MG63 (cell line): Measurements from ENCODE around the gene UCHL1. TPM values are rescaled to one million over a fixed set of nuclear protein-coding genes. Genes with fewer than 3 reads are reported as not detected.
"Not testable (repeated sequence)": the region's sequence is repeated elsewhere in the genome, so short reads cannot be mapped to it uniquely, and the experiment has no call there.

Source experiments
- DNase-seq: peaks from one replicate; pipeline ENCODE4 v3.0.0-alpha.2; 2020
- H3K27me3 ChIP-seq: fragments of 250-450 bp; sonication (Bioruptor Pico); 2 replicates; pipeline ENCODE4 v1.5.1; 2020; ENCODE audit warnings: mild to moderate bottlenecking, moderate library complexity
- H3K36me3 ChIP-seq: fragments of 250-450 bp; sonication (Bioruptor Pico); 2 replicates; pipeline ENCODE4 v1.5.1; 2020; ENCODE audit warnings: mild to moderate bottlenecking, moderate library complexity
- H3K4me3 ChIP-seq: fragments of 250-450 bp; sonication (Bioruptor Pico); 2 replicates; pipeline ENCODE4 v1.5.1; 2020; ENCODE audit warnings: mild to moderate bottlenecking, moderate library complexity
- H3K9me3 ChIP-seq: fragments of 250-450 bp; sonication (Bioruptor Pico); 2 replicates; pipeline ENCODE4 v1.5.1; 2020; ENCODE audit warnings: mild to moderate bottlenecking, moderate library complexity
- total RNA-seq: library from RNA; depleted of rRNA; stranded (reverse); fragments of >200 nt; shearing (Covaris generic); gene quantifications from 2 replicates; pipeline ENCODE4 v1.2.3, GENCODE V29; 2014; ENCODE audit warnings: low replicate concordance

Gene UCHL1
- total RNA-seq, 1 experiment from 2014 or later: 296 TPM

DNA sequence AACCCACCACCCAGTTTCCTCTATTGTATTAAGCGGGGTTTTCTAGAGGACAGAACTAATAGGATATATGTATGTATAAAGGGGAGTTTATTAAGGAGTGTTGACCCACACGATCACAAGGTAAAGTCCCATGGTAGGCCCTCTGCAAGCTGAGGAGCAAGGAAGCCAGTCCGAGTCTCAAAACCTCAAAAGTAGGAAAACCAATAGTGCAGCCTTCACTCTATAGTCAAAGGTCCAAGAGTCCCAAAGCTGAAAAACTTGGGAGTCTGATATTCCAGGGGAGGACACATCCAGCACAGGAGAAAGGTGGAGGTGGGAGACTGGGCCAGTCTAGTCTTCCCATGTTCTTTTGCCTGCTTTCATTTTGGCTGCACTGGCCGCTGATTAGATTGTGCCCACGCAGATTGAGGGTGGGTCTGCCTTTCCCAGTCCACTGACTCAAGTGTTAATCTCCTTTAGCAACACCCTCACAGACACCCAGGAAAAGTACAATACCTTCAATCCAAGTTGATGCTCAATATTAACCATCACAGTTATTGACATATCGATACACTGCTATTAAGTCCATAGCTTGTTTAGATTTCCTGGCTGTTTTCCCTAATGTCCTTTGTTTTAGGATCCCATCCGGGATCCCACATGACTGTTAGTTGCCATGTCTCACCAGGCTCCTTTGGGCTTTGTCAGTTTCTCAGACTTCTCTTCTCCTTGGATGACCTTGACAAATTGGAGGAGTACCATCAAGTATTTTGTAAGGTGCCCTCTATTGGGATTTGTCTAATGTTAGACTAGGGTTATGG is 12.2 kb downstream of the UCHL1 start:
- DNase-seq: no peak
- Histone ChIP-seq H3K4me3 (no peak overlapping the region), H3K36me3 (no peaks in the 10 kb centered on the region), H3K9me3 (no peaks in the 10 kb centered on the region), H3K27me3 (no peaks in the 10 kb centered on the region)

DNA sequence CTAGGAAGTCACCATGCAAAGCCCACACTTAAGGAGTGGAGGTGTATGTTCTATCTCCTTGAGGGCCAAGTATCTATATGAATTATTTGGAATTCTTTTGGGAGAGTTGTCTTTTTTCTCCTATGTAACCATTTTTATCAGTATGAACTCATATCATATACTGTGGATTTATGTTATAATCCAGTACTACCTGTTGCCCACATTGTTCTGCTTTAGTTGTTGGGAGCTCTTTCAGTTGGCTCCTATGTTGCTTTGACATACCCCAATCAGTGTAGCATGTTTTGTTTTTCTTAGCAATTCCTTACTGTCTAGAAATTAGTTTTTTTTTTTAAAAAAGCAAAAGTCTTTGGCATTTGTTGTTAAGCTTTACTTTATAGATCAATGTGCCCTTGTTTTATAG is 13.0 kb downstream of the UCHL1 start:
- no peaks in the 10 kb centered on the region for H3K36me3 ChIP-seq
- no peaks in the 10 kb centered on the region for H3K27me3 ChIP-seq
- DNase-seq: no peak
- no peak overlapping the region for H3K4me3 ChIP-seq
- H3K9me3 ChIP-seq: no peaks in the 10 kb centered on the region

DNA sequence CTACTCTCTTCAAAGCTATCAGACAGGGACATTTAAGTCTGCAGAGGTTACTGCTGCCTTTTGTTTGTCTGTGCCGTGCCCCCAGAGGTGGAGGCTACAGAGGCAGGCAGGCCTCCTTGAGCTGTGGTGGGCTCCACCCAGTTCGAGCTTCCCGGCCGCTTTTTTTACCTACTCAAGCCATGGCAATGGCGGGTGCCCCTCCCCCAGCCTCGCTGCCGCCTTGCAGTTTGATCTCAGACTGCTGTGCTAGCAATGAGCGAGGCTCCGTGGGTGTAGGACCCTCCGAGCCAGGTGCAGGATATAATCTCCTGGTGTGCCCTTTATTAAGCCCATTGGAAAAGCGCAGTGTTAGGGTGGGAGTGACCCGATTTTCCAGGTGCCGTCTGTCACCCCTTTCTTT is 19.2 kb downstream of the UCHL1 start:
- H3K27me3 ChIP-seq, H3K4me3 ChIP-seq, DNase-seq, H3K9me3 ChIP-seq, H3K36me3 ChIP-seq: not testable (repeated sequence)

DNA sequence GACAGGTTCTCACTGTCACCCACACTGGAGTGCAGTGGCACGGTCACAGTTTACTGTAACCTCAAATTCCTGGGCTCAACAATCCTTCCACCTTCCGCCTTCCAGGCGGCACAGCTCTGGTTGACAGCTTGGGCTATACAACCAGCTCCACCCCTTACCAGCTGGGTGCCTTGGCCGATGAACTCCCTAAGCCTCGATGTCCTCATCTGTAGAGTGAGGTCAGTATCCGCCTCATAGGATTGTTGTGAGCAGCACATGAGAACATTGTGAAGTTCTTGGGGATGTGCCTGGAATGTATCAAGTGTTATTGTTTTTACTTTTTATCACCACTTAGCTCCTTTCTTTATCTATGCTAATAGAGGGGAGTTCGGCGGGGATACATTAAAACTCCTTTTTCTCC is 23.3 kb downstream of the UCHL1 start:
- H3K9me3 ChIP-seq: no peaks in the 10 kb centered on the region
- H3K4me3 ChIP-seq: no peak overlapping the region
- H3K27me3 ChIP-seq: no peaks in the 10 kb centered on the region
- no peaks in the 10 kb centered on the region for H3K36me3 ChIP-seq
- DNase-seq: no peak

DNA sequence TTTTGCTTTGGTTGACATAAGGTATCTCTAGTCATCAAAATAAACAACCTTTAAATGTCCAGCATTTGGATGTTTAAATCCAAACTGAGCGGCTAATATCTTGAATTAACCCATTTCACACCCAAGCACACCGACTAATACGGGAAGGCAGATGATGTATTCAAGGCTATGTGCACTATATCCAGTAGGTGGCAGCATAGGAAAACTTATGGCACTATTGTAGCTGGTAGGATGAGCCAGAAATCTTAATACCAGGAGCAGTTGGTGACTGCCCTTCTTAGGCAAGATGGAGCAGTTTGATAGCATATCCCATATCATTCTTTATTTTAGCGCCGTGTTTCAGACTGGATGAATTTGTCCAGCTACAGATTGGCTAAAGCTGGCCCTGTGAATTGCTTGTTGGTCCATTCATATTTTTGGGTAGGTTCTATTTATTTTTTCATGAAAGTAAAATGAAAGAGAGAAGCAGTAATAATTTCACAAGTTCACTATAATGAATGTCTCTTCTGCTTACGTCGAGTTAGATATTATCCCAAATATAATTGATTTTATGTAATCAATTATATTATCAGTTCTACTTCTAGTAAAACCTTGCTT is 24.4 kb downstream of the UCHL1 start:
- H3K4me3 ChIP-seq: no peak overlapping the region
- H3K36me3 ChIP-seq: no peaks in the 10 kb centered on the region
- peak; percentile 11 for DNase-seq
- H3K9me3 ChIP-seq: no peaks in the 10 kb centered on the region
- H3K27me3 ChIP-seq: no peaks in the 10 kb centered on the region

DNA sequence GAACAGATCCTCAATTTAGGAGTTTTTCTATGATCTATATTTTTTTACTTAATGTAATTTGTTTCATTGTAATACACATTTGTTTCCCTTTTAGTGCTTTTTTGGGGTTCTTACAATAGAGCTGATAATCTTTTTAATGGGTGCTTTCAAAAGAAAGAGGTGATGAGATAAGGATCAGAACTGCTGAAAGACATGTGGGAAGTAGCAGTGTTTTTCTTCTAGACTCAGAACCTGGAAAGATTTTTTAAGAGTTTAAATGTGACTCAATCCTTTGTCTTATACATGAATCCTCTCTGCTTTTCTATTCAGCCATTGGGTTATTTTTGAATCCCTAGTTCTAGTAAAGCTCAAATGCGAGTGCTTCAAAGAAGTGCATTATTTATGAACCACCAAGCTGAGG is 25.6 kb downstream of the UCHL1 start:
- Histone ChIP-seq H3K36me3 (no peaks in the 10 kb centered on the region), H3K9me3 (no peaks in the 10 kb centered on the region), H3K4me3 (no peak overlapping the region), H3K27me3 (no peaks in the 10 kb centered on the region)
- DNase-seq: no peak

DNA sequence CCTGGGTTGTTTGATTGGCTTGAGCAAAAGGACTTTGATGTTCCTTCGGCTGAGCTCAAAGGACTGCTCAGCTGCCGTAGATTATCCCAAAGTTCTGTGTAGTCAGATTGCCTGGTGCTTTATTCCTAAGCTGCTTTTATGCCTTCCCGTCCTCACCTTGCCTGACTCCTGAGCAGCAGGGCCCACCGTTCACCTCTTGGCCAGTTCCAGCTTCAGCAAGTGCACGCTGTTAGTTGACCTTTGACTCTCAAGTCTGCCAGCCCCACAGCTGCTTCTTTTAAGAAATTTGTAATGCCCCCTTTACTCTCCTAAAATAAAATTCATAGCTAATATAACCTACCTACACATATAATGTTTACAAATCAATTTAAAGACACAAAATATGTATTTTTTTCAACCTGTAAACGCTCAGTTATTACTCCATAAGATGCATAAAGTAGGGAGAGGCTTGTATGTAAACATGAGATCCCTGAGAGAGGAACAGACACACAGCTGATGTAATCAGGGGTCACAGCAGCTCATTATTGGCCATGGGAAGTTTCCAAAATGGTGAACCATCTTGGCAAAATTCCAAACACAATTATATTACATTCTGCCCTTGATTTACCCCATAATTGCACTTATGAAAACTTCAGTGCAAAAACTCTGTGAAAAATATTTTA is 28.6 kb downstream of the UCHL1 start:
- Histone ChIP-seq H3K36me3 (no peaks in the 10 kb centered on the region), H3K9me3 (no peaks in the 10 kb centered on the region), H3K27me3 (no peaks in the 10 kb centered on the region), H3K4me3 (no peak overlapping the region)
- no peak for DNase-seq

DNA sequence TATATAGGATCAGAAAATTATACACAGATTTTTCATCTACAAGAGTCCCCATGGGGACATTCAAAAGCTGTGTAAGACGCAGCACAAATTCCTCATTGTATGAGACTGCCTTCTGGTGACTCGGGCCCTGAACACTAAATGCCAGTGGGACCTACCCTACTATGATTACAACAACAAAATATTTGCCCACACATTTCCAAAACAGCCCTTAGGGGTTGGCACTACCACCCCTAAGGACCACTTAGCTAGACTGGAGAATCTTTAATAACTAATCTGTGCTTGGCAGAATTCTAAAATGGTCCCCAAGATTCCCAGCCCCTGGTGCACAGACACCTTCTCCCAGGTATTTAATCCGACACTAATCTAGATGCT is 29.1 kb downstream of the UCHL1 start:
- Histone ChIP-seq H3K27me3 (no peaks in the 10 kb centered on the region), H3K36me3 (no peaks in the 10 kb centered on the region), H3K9me3 (no peaks in the 10 kb centered on the region), H3K4me3 (no peak overlapping the region)
- DNase-seq: no peak

DNA sequence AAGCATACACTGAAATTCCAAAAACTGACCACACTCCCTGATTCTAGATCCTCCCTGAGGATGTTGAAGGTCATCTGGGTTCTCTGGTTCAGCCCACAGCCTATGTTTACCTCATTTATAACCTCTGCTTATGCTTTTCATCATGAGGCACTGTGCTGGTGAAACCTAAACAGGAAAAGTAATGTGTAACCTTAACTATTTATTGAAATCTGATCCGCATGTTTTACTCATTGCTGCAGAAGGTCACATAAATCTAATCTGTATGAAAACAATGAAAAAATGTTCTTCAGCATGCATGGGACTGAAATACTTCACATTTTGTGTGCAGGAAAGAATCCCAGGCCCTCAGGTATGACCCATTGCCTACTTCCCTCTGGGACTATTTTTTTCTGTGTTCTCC is 30.3 kb downstream of the UCHL1 start:
- Histone ChIP-seq H3K4me3 (no peak overlapping the region), H3K27me3 (no peaks in the 10 kb centered on the region), H3K9me3 (no peaks in the 10 kb centered on the region), H3K36me3 (no peaks in the 10 kb centered on the region)
- DNase-seq: no peak

DNA sequence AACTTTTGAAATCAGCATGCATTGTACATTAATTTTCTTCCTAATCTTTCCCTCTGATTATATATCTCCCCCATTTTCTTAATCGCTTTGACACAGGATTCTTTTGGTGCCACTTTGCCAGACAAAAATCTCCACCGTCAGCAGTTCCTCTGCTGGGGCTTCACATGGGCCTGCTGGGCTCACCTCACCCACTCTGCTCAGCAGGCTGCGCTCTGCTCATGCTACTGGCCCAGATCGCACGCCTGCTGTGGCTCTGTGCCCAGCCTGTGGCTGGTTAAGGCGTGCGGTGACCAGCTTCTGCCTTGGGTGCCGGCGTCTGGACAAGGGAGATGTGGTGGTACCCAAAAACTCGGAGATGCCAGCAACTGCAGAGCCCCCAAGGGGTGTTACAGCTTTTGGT is 31.1 kb downstream of the UCHL1 start:
- Histone ChIP-seq H3K36me3 (no peaks in the 10 kb centered on the region), H3K27me3 (no peaks in the 10 kb centered on the region)
- DNase-seq: no peak

DNA sequence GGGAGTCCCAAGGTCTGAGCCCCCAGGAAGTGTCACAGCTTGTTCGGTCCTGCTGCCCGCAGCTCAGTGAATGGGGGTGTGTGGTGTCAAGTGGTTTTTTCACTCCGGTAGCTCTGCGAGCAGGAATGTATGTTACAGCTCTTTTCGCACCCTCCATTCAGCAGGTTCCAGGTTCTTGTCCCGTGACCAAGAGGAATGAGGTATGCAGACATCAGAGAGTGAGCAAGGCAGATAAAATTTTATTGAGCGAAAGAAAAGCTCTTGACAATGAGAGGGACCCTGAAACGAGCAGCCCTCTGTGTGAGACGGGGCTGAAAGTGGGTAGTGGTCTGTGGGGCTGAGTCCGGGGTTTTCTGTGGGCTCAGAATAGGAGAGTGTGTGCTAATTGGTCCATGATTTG is 31.5 kb downstream of the UCHL1 start:
- no peak for DNase-seq
- no peaks in the 10 kb centered on the region for H3K9me3 ChIP-seq
- no peaks in the 10 kb centered on the region for H3K27me3 ChIP-seq
- no peaks in the 10 kb centered on the region for H3K36me3 ChIP-seq
- H3K4me3 ChIP-seq: no peak overlapping the region

More for the DNA sequence above, 31.1 kb downstream of the UCHL1 start:
- no peak overlapping the region for H3K4me3 ChIP-seq
- H3K9me3 ChIP-seq: no peaks in the 10 kb centered on the region

DNA sequence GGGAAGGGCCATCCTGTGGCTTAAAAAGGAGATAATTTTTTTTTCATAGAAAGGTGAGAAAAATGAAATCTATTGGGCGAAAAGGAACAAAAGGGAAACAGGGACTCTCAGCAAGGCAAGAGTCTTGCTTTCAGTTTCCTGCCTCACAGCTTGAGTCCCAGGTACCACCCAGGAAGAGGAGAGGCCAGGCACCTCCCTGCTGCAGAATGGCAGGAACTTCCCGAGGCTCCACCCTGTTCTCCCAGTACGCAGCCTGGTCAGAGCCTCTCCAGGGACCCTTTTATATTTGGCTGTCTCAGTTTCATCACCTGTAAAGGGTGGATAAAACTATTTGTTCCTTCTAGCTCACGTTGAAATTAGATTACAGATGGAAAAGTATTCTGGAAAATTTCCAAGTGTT is 33.8 kb downstream of the UCHL1 start:
- Histone ChIP-seq H3K4me3 (no peak overlapping the region), H3K9me3 (no peaks in the 10 kb centered on the region), H3K36me3 (no peaks in the 10 kb centered on the region), H3K27me3 (no peaks in the 10 kb centered on the region)
- no peak for DNase-seq

DNA sequence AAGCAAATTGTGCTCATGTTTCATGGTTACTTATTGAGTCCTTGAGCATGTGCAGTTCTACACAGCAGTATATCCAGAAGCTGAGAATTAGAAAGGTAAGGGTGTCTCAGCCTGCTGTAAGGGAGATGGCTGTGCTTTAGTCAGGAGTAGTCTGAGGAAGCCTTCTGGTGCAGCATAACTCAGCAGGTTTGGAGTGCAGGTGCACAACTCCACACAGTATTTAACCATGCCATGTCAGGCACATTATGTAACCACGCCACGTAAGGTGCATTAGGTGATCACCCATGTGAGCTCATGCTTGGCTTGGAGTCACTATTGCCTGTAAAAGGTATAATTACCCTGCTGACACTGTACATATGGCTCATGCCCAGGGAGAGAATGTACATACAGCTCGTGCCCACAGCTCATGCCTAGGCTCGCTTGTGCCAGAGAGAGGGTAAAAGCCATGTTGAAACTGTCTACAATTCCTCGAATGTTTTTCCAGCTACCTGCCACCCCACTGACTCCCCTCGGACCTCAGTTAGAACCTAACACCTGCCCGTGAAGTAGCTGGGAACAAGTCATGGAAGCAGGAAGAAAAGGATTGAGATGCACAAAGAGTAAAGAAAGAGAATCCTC is 37.8 kb downstream of the UCHL1 start:
- Histone ChIP-seq H3K4me3 (no peak overlapping the region), H3K36me3 (no peaks in the 10 kb centered on the region), H3K9me3 (no peaks in the 10 kb centered on the region), H3K27me3 (no peaks in the 10 kb centered on the region)
- no peak for DNase-seq

DNA sequence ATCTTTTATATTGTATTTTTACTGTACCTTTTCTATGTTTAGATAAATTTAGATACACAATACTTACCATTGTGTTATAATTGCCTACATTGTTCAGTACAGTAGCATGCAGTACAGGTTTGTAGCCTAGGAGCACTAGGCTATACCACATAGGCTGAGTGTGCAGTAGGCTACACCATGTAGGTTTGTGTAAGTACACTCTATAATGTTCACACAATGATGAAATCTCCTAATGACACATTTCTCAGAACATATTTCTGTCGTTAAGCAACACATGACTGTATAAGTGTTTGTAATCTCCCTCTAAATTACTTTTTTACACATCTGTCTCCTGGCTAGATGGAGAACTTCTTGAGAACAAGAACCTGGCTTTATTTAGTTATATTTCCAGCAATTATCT is 40.3 kb downstream of the UCHL1 start:
- Histone ChIP-seq H3K36me3 (no peaks in the 10 kb centered on the region), H3K9me3 (no peaks in the 10 kb centered on the region), H3K27me3 (no peaks in the 10 kb centered on the region), H3K4me3 (no peak overlapping the region)
- no peak for DNase-seq

DNA sequence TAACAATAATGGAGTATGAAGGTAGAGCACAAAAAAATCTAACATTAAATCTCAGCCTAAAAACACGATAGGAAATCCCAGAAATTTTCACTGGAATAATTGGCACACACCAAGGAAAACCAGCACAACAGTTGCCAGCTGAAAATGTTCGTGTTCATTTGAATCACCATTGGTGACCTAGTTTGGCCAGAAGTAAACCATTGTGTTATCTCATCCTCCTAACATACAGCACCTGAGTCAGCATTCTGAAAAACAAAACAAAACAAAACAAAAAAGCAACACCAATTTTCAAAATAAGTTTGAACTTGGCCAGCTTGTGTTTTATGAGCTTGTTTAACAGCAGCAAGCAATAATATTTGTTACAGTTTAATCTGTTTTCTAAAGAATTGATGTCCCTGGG is 41.1 kb downstream of the UCHL1 start:
- Histone ChIP-seq H3K27me3 (no peaks in the 10 kb centered on the region), H3K9me3 (no peaks in the 10 kb centered on the region), H3K36me3 (no peaks in the 10 kb centered on the region), H3K4me3 (no peak overlapping the region)
- DNase-seq: no peak

DNA sequence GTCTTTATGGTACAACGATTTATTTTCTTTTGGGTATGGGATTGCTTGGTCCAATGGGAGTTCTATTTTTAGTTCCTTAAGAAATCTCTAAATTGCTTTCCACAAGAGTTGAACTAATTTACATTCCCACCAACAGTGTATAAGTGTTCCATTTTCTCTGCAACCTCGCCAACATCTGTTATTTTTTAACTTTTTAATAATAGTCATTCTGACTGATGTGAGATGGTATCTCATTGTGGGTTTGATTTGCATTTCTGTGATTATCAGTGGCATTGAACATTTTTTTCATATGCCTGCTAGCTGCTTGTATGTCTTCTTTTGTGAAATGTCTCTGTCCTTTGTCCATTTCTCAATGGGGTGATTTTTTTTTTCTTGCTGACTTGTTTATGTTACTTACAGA is 42.8 kb downstream of the UCHL1 start:
- Histone ChIP-seq H3K9me3 (no peaks in the 10 kb centered on the region), H3K27me3 (no peaks in the 10 kb centered on the region), H3K4me3 (no peak overlapping the region), H3K36me3 (no peaks in the 10 kb centered on the region)
- DNase-seq: no peak

DNA sequence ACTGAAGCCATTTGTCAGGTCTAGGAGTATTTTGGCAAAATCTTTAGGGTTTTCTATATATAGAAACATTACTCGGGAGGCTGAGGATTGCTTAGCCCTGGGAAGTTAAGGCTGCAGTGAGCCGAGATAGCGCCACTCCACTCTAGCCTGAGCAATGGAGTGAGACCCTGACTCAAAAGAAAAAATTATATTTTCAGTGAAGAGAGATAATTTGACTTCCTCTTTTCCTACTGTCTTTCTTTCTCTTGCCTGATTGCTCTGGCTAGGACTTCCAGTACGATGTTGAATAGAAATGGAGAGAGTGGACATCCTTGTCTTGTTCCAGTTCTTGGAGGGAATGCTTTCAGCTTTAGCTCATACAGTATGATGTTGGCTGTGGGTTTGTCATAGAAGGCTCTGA is 44.4 kb downstream of the UCHL1 start:
- H3K27me3 ChIP-seq: no peaks in the 10 kb centered on the region
- DNase-seq: no peak
- H3K4me3 ChIP-seq: no peak overlapping the region
- no peaks in the 10 kb centered on the region for H3K9me3 ChIP-seq
- no peaks in the 10 kb centered on the region for H3K36me3 ChIP-seq
